RWPE2 (cell line): ENCODE data around the gene FAM228B.

ENCODE experiments used
- ATAC-seq: fragments of 200-7000 bp; cut with Tn5 transposase; 3 replicates; pipeline ENCODE4 v1.9.1; 2021; ENCODE audit warnings: low read depth
- DNase-seq: peaks from one replicate; pipeline ENCODE4 v3.0.0-alpha.2; 2020; ENCODE audit warnings: low spot score
- H3K27ac ChIP-seq: fragments of 450-650 bp; 2 replicates; pipeline ENCODE4 v1.5.1; 2017; ENCODE audit warnings: mild to moderate bottlenecking; ENCODE audit not compliant: poor library complexity, severe bottlenecking
- H3K27me3 ChIP-seq: fragments of 250-450 bp; sonication (Bioruptor Pico); 2 replicates; pipeline ENCODE4 v1.5.1; 2021; ENCODE audit warnings: mild to moderate bottlenecking, moderate library complexity; ENCODE audit not compliant: insufficient read depth, poor library complexity, severe bottlenecking
- H3K36me3 ChIP-seq: fragments of 250-450 bp; sonication (Bioruptor Pico); 2 replicates; pipeline ENCODE4 v1.5.1; 2020; ENCODE audit warnings: low read depth, mild to moderate bottlenecking, moderate library complexity
- H3K4me1 ChIP-seq: fragments of 250-450 bp; sonication (Bioruptor Pico); 2 replicates; pipeline ENCODE4 v1.5.1; 2021; ENCODE audit warnings: mild to moderate bottlenecking, moderate library complexity; ENCODE audit not compliant: insufficient read depth, poor library complexity, severe bottlenecking
- H3K4me3 ChIP-seq: fragments of 250-450 bp; sonication (Bioruptor Pico); 2 replicates; pipeline ENCODE4 v1.5.1; 2021; ENCODE audit warnings: mild to moderate bottlenecking, moderate library complexity; ENCODE audit not compliant: severe bottlenecking
- H3K9me3 ChIP-seq: fragments of 250-450 bp; sonication (Bioruptor Pico); 2 replicates; pipeline ENCODE4 v1.5.1; 2021; ENCODE audit warnings: mild to moderate bottlenecking, moderate library complexity; ENCODE audit not compliant: severe bottlenecking
- TF ChIP-seq, protein P1 (sequence below): fragments of 450-650 bp; IDR thresholded peaks from one replicate; pipeline ENCODE4 v1.5.1; 2017; ENCODE audit warnings: mild to moderate bottlenecking, moderate library complexity; ENCODE audit not compliant: poor library complexity, severe bottlenecking

FAM228B gene

DNA sequence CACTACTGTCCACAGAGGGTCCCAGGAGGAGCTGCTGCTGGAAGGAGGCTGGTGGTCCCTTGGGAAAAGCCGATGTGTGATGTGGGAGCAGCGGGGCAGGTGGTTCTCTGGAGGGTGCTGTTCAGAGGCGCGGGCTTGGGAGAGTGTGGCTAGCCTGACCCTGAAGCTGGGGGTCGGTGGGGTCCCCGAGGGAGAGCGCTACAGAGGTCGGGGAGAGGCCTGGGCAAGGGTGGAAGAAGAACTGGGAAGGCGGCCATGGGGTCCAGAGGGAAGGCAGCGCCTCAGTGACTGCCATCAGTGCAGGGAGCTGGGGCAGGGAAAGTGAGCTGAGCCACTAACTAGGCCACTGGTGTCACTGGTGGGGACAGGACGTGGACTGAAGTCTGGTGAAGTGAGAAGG is 84.1 kb downstream of the FAM228B start:
- Histone ChIP-seq H3K27ac (no peak overlapping the region), H3K27me3 (no peaks in the 10 kb centered on the region), H3K4me1 (no peaks in the 10 kb centered on the region), H3K36me3 (peaks cover 4% of the 10 kb centered on the region; the same call in 1 of the 2 replicates), H3K9me3 (no peaks in the 10 kb centered on the region), H3K4me3 (no peak overlapping the region)
- TF ChIP-seq, protein P1, sequence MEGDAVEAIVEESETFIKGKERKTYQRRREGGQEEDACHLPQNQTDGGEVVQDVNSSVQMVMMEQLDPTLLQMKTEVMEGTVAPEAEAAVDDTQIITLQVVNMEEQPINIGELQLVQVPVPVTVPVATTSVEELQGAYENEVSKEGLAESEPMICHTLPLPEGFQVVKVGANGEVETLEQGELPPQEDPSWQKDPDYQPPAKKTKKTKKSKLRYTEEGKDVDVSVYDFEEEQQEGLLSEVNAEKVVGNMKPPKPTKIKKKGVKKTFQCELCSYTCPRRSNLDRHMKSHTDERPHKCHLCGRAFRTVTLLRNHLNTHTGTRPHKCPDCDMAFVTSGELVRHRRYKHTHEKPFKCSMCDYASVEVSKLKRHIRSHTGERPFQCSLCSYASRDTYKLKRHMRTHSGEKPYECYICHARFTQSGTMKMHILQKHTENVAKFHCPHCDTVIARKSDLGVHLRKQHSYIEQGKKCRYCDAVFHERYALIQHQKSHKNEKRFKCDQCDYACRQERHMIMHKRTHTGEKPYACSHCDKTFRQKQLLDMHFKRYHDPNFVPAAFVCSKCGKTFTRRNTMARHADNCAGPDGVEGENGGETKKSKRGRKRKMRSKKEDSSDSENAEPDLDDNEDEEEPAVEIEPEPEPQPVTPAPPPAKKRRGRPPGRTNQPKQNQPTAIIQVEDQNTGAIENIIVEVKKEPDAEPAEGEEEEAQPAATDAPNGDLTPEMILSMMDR: no peak
- no peak for ATAC-seq
- DNase-seq: no peak

- DNase-seq (no peak), ATAC-seq (no peak)
- TF ChIP-seq, protein P1: no peak
- no peaks in the 10 kb centered on the region; the same call in none of the 2 replicates for H3K36me3 ChIP-seq
- no peaks in the 10 kb centered on the region for H3K4me1 ChIP-seq
- H3K27ac ChIP-seq: no peak overlapping the region
- no peaks in the 10 kb centered on the region for H3K27me3 ChIP-seq
- H3K4me3 ChIP-seq: no peak overlapping the region
- no peaks in the 10 kb centered on the region for H3K9me3 ChIP-seq
Observed at GRCh38 chr2:24208490-24208889, 85.2 kb downstream of the FAM228B start.

- DNase-seq (no peak), ATAC-seq (no peak)
- Histone ChIP-seq H3K27ac (no peak overlapping the region), H3K9me3 (no peaks in the 10 kb centered on the region), H3K36me3 (no peaks in the 10 kb centered on the region; the same call in none of the 2 replicates), H3K4me3 (no peak overlapping the region), H3K4me1 (no peaks in the 10 kb centered on the region), H3K27me3 (no peaks in the 10 kb centered on the region)
- TF ChIP-seq, protein P1: no peak
Observed at GRCh38 chr2:24209389-24210105, 86.3 kb downstream of the FAM228B start.

- TF ChIP-seq, protein P1: no peak
- Histone ChIP-seq H3K4me3 (no peak overlapping the region), H3K9me3 (no peaks in the 10 kb centered on the region), H3K27ac (no peak overlapping the region), H3K27me3 (no peaks in the 10 kb centered on the region), H3K36me3 (peaks cover 4% of the 10 kb centered on the region), H3K4me1 (no peaks in the 10 kb centered on the region)
- DNase-seq: no peak
- ATAC-seq: no peak
Observed at GRCh38 chr2:24210106-24210455, 86.8 kb downstream of the FAM228B start.

GRCh38 chr2:24210723-24211122 is 87.5 kb downstream of the FAM228B start:
- Histone ChIP-seq H3K27me3 (no peaks in the 10 kb centered on the region), H3K36me3 (peaks cover 5% of the 10 kb centered on the region), H3K4me3 (no peak overlapping the region), H3K9me3 (no peaks in the 10 kb centered on the region), H3K4me1 (no peaks in the 10 kb centered on the region), H3K27ac (no peak overlapping the region)
- TF ChIP-seq, protein P1: no peak
- ATAC-seq: no peak
- DNase-seq: no peak
